H9 (cell line): ENCODE results near the gene PDE7B. TPM values are rescaled to one million over a fixed set of nuclear protein-coding genes. Genes with fewer than 3 reads are reported as not detected.

ENCODE experiments used
- DNase-seq: peaks from one replicate; pipeline ENCODE4 v3.0.0-alpha.2; 2017
- H2AFZ ChIP-seq: one replicate; pipeline ENCODE4 v1.6.1; 2013; ENCODE audit warnings: mild to moderate bottlenecking, low read length, control low read depth, moderate library complexity
- H2AK5ac ChIP-seq: 2 replicates; pipeline ENCODE4 v1.6.1; 2013; ENCODE audit warnings: low read length, control low read depth, mixed read lengths; ENCODE audit not compliant: insufficient read length
- H2BK120ac ChIP-seq: one replicate; pipeline ENCODE4 v1.6.1; 2013; ENCODE audit warnings: low read depth, mild to moderate bottlenecking, low read length, control low read depth, inconsistent platforms; ENCODE audit not compliant: poor library complexity, severe bottlenecking
- H2BK12ac ChIP-seq: 2 replicates; pipeline ENCODE4 v1.6.1; 2013; ENCODE audit warnings: low read length, control low read depth, mixed read lengths, low read depth; ENCODE audit not compliant: insufficient read length
- H2BK15ac ChIP-seq: 2 replicates; pipeline ENCODE4 v1.6.1; 2013; ENCODE audit warnings: low read depth, low read length, control low read depth
- H2BK20ac ChIP-seq: one replicate; pipeline ENCODE4 v1.6.1; 2013; ENCODE audit warnings: low read depth, mild to moderate bottlenecking, low read length, control low read depth, inconsistent platforms; ENCODE audit not compliant: poor library complexity, severe bottlenecking
- H2BK5ac ChIP-seq: 2 replicates; pipeline ENCODE4 v1.6.1; 2013; ENCODE audit warnings: low read length, control low read depth, mixed read lengths; ENCODE audit not compliant: insufficient read length
- H3K14ac ChIP-seq: 2 replicates; pipeline ENCODE4 v1.6.1; 2013; ENCODE audit warnings: low read length, control low read depth; ENCODE audit not compliant: insufficient read depth
- H3K18ac ChIP-seq: 2 replicates; pipeline ENCODE4 v1.6.1; 2013; ENCODE audit warnings: low read depth, mild to moderate bottlenecking, mixed read lengths, low read length, control low read depth; ENCODE audit not compliant: insufficient read length
- H3K23ac ChIP-seq: 2 replicates; pipeline ENCODE4 v1.6.1; 2013; ENCODE audit warnings: low read length, control low read depth, mixed read lengths, low read depth; ENCODE audit not compliant: insufficient read length
- H3K23me2 ChIP-seq: 2 replicates; pipeline ENCODE4 v1.6.1; 2013; ENCODE audit warnings: low read depth, mild to moderate bottlenecking, mixed read lengths, low read length, control low read depth; ENCODE audit not compliant: insufficient read length, poor library complexity, severe bottlenecking
- H3K27ac ChIP-seq: 2 replicates; pipeline ENCODE4 v1.5.1; 2013; ENCODE audit warnings: low read length, control low read depth, mixed read lengths, low read depth; ENCODE audit not compliant: insufficient read length
- H3K27me3 ChIP-seq: 2 replicates; pipeline ENCODE4 v1.6.1; 2013; ENCODE audit warnings: low read length, control low read depth, inconsistent platforms; ENCODE audit not compliant: insufficient read depth
- H3K4ac ChIP-seq: 2 replicates; pipeline ENCODE4 v1.6.1; 2013; ENCODE audit warnings: low read depth, mild to moderate bottlenecking, control low read depth, inconsistent platforms, low read length, moderate library complexity
- H3K4me1 ChIP-seq: 2 replicates; pipeline ENCODE4 v1.6.1; 2013; ENCODE audit warnings: low read length, control low read depth, inconsistent platforms; ENCODE audit not compliant: insufficient read depth
- H3K4me2 ChIP-seq: 2 replicates; pipeline ENCODE4 v1.6.1; 2013; ENCODE audit warnings: low read length, control low read depth, mixed read lengths; ENCODE audit not compliant: insufficient read length, insufficient read depth
- H3K56ac ChIP-seq: 2 replicates; pipeline ENCODE4 v1.6.1; 2013; ENCODE audit warnings: low read depth, mild to moderate bottlenecking, mixed read lengths, low read length, control low read depth; ENCODE audit not compliant: insufficient read length
- H3K79me1 ChIP-seq: 2 replicates; pipeline ENCODE4 v1.6.1; 2013; ENCODE audit warnings: low read depth, mild to moderate bottlenecking, moderate library complexity, low read length, control low read depth, inconsistent platforms; ENCODE audit not compliant: insufficient read depth, poor library complexity, severe bottlenecking
- H3K79me2 ChIP-seq: 2 replicates; pipeline ENCODE4 v1.6.1; 2013; ENCODE audit warnings: low read length, control low read depth, inconsistent platforms; ENCODE audit not compliant: insufficient read depth
- H3K9ac ChIP-seq: 2 replicates; pipeline ENCODE4 v1.6.1; 2013; ENCODE audit warnings: low read length, control low read depth, mixed read lengths; ENCODE audit not compliant: insufficient read length; ENCODE audit errors: extremely low read depth
- H3K9me3 ChIP-seq: one replicate; pipeline ENCODE4 v1.6.1; 2013; ENCODE audit warnings: low read depth, low read length, inconsistent platforms; ENCODE audit not compliant: control insufficient read depth
- H3T11ph ChIP-seq: one replicate; pipeline ENCODE4 v1.6.1; 2013; ENCODE audit warnings: mild to moderate bottlenecking, low read length, control low read depth, inconsistent platforms
- H4K20me1 ChIP-seq: one replicate; pipeline ENCODE4 v1.6.1; 2013; ENCODE audit not compliant: control insufficient read depth, insufficient read length, insufficient read depth
- H4K5ac ChIP-seq: 2 replicates; pipeline ENCODE4 v1.6.1; 2013; ENCODE audit warnings: low read depth, mild to moderate bottlenecking, mixed read lengths, low read length, control low read depth; ENCODE audit not compliant: insufficient read length
- H4K8ac ChIP-seq: replicated peaks from 2 replicates; pipeline ENCODE4 v1.6.1; 2013; ENCODE audit warnings: low read length, control low read depth, mixed read lengths, low read depth; ENCODE audit not compliant: insufficient read length
- H4K91ac ChIP-seq: 2 replicates; pipeline ENCODE4 v1.6.1; 2013; ENCODE audit warnings: low read depth, mild to moderate bottlenecking, moderate library complexity, mixed read lengths, low read length, control low read depth; ENCODE audit not compliant: insufficient read length
- H3K27ac Mint-ChIP-seq, 3 experiments: 2 replicates in 2 of 3; 3 replicates in 1 of 3; pipeline ENCODE4 v1.8.0; 2020 to 2021; ENCODE audit warnings: mixed read lengths in 3 of 3, mild to moderate bottlenecking in 1 of 3, moderate library complexity in 1 of 3
- H3K27me3 Mint-ChIP-seq: 2 replicates; pipeline ENCODE4 v1.8.0; 2021; ENCODE audit warnings: low read depth, mild to moderate bottlenecking, moderate library complexity, mixed read lengths
- H3K36me3 Mint-ChIP-seq, 3 experiments: 2 replicates in 2 of 3; 3 replicates in 1 of 3; pipeline ENCODE4 v1.8.0; 2020 to 2021; ENCODE audit warnings: low read depth in 3 of 3, mixed read lengths in 3 of 3; ENCODE audit not compliant: insufficient read depth in 1 of 3
- H3K4me1 Mint-ChIP-seq, 2 experiments: 2 replicates each; pipeline ENCODE4 v1.8.0; 2020; ENCODE audit warnings: mixed read lengths in 2 of 2
- H3K4me3 Mint-ChIP-seq, 2 experiments: 2 replicates in 1 of 2; 3 replicates in 1 of 2; pipeline ENCODE4 v1.8.0; 2020 to 2021; ENCODE audit warnings: mild to moderate bottlenecking in 2 of 2, mixed read lengths in 2 of 2, moderate library complexity in 1 of 2
- H3K9me3 Mint-ChIP-seq, 2 experiments: 2 replicates in 1 of 2; 3 replicates in 1 of 2; pipeline ENCODE4 v1.8.0; 2020; ENCODE audit warnings: mild to moderate bottlenecking in 2 of 2, mixed read lengths in 2 of 2, moderate library complexity in 1 of 2
- CTCF ChIP-seq: fragments of 200-600 bp; sonication (generic); conservative IDR thresholded peaks from 3 replicates; pipeline ENCODE4 v1.8.0; 2021; ENCODE audit warnings: antibody characterized with exemption, mild to moderate bottlenecking
- WGBS: extraction: QIAGEN DNeasy Blood & Tissue Kit; methylation state at CpG from one replicate; pipeline ENCODE4 v1.1.7; 2013; ENCODE audit warnings: missing lambda C conversion rate, low lambda C conversion rate, mixed read lengths; ENCODE audit not compliant: insufficient read length; ENCODE audit errors: extremely low coverage; 5-methylcytosine and 5-hydroxymethylcytosine counted together
- total RNA-seq: library from RNA; stranded (reverse); gene quantifications from 2 replicates; pipeline ENCODE4 v1.2.1, GENCODE V29; 2021

PDE7B gene
- total RNA-seq, 1 experiment from 2014 or later = not detected

GRCh38 chr6:135983093-135983492, 131.6 kb downstream of the PDE7B start:
- H3T11ph ChIP-seq = no peak overlapping the region
- H2BK20ac ChIP-seq = no peak overlapping the region
- TF ChIP-seq CTCF = no peak
- H2BK120ac ChIP-seq = no peak overlapping the region
- H3K18ac ChIP-seq = no peak overlapping the region
- H4K5ac ChIP-seq = no peak overlapping the region
- no peak overlapping the region for H4K8ac ChIP-seq
- H3K27me3 ChIP-seq = no peaks in the 10 kb centered on the region; the same call in 1 of the 2 replicates
- no peak overlapping the region for H3K23ac ChIP-seq
- H3K4me1 ChIP-seq = no peaks in the 10 kb centered on the region
- H2BK5ac ChIP-seq = no peak overlapping the region
- no peaks in the 10 kb centered on the region for H3K4me1 Mint-ChIP-seq
- H3K4ac ChIP-seq = no peak overlapping the region
- no peak overlapping the region for H3K9ac ChIP-seq
- no peaks in the 10 kb centered on the region for H3K23me2 ChIP-seq
- H2AFZ ChIP-seq = no peak overlapping the region
- no peak overlapping the region for H3K56ac ChIP-seq
- H3K27me3 Mint-ChIP-seq = no peaks in the 10 kb centered on the region; the same call in 1 of the 2 replicates
- H3K9me3 ChIP-seq = no peaks in the 10 kb centered on the region
- no peaks in the 10 kb centered on the region for H4K20me1 ChIP-seq
- peaks cover 0 to 1% of the 10 kb centered on the region in 2 experiments; a peak in 1 of 5 replicates for H3K9me3 Mint-ChIP-seq
- no peaks in the 10 kb centered on the region; the same call in 1 of the 2 replicates for H3K79me2 ChIP-seq
- H3K27ac ChIP-seq = no peak overlapping the region
- H2BK15ac ChIP-seq = no peak overlapping the region
- H3K4me2 ChIP-seq = no peak overlapping the region
- no peak overlapping the region for H4K91ac ChIP-seq
- no peaks in the 10 kb centered on the region for H3K79me1 ChIP-seq
- no peak overlapping the region for H3K4me3 Mint-ChIP-seq
- no peak overlapping the region for H2BK12ac ChIP-seq
- DNase-seq = no peak
- no peak overlapping the region for H3K27ac Mint-ChIP-seq
- H2AK5ac ChIP-seq = no peak overlapping the region
- no peaks in the 10 kb centered on the region for H3K36me3 Mint-ChIP-seq
- no peak overlapping the region for H3K14ac ChIP-seq
- WGBS = no CpG with 5 or more reads among the region's 3 CpGs
